HG02943 (cell line): ENCODE results near the gene CRYL1.

Experiments used
- ATAC-seq: cut with Tn5 transposase; IDR thresholded peaks from one replicate; pipeline ENCODE4 v1.9.1; 2021; ENCODE audit warnings: mild to moderate bottlenecking, low read depth, moderate library complexity; ENCODE audit not compliant: unreplicated experiment

Gene CRYL1

DNA sequence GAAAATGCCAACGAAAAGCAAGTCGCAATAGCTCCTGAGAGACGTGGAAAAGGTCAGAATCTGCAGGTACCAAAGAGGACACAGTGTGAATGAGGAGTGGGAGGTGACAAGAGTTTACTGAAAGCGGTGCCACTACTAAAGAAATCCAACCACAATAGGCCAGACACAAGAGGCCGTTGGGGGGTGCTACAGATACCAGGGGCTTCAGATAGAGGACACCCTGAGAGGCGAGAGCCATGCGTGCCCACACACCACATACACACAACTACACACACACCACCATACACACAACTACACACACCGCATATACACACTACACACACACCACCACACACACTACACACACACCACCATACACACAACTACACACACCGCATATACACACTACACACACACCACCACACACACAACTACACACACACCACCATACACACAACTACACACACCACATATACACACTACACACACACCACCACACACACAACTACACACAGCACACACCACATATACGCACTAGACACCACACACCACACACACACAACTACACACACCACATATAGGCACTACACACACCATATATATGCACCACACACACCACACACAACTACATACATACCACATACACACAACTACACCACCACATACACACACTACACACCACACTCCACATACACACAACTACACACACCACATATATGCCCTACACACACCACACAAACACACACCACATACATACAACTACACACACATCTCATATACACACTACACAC, 28.5 kb downstream of the CRYL1 start:
- no peak for ATAC-seq

DNA sequence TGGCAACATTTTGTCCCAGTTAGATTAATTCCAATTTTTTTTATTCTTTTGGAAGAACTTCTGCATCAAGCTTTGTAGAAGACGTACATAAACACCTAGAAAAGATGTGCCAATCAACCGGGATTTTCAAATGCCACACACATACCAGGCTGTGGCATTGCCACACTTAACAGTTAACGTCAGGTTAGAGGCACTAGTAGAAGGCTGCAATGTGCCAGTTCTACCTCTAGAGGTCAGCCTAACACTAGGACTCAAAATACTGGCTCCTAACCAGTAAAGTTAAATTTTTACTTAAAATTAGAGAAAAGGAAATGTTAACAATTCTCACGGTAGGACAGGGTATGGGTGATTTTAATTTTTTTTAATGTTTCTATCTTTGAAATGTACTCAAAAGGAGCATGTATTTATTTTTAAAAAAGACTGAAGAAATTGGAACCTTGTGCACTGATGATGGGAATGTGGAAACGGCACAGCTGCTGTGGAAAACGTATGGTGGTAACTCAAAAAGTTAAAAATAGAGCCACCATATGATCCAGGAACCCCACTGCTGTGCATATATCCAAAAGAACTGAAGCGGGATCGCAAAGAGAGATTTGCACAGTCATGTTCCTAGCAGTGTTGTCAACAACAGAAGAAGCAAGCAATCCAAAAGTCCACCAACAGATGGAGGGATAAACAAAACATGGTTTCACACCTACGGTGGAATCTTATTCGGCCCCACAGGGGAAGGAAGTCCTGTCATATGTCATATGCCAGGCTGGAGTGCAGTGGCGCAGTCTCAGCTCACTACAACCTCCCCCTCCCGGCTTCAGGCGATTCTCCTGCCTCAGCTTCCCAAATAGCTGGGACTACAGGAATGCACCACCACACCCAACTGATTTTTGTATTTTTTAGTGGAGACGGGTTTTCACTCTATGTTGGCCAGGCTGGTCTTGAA, 30.3 kb downstream of the CRYL1 start:
- no peak for ATAC-seq

DNA sequence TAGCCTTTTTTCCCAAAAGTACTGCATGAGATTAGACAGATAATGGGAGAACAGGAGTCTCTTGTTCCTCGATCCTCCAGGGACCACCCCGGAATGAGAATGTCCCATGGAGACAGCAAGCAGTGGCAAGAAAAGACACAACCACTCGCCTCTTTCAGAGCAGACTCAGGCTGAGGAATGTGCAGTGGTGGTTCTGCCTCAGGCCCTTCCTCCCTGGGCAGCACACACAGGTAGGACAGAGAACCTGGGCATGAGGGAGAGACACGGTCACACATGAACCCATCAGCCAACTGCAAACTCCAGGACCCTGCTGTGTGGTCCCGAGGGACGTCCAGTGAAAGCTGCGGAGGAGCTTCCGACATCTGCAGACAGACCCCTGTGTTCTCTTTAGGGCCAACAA, 31.0 kb downstream of the CRYL1 start:
- ATAC-seq, result no peak

- ATAC-seq, result no peak
These were observed 33.0 kb downstream of the CRYL1 start for GRCh38 chr13:20492641-20493040.

- no peak for ATAC-seq
These were observed 33.7 kb downstream of the CRYL1 start for GRCh38 chr13:20491926-20492435.

DNA sequence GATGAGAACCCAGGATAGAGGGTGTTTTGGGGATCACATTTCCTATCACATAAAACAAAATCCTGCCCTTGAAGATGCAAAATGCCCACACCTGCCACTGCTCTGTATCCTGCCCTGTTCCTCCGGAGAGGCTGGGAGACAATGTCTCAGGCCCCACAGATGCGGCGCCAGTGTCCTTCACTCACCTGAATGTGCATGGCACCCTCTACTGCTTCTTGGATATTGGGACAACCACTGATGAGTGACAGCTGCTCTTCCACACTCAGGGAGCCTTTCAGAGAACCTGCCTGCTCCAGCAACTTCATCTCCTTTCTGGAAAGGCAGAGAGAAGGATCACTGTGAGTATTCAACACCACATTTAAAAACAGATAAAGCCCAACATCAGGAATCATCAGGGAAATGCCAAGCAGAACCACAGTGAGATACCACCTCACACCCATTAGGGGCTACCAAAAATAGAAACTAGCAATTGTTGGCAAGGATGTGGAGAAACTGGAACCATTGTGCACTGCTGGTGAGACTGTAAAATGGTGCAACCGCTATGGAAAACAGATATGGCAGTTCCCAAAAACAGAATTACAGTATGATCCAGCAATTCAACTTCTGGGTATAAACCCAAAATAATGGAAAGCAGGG, 36.4 kb downstream of the CRYL1 start:
- ATAC-seq, result no peak

- ATAC-seq, result no peak
These were observed 37.7 kb downstream of the CRYL1 start for GRCh38 chr13:20487927-20488326.

DNA sequence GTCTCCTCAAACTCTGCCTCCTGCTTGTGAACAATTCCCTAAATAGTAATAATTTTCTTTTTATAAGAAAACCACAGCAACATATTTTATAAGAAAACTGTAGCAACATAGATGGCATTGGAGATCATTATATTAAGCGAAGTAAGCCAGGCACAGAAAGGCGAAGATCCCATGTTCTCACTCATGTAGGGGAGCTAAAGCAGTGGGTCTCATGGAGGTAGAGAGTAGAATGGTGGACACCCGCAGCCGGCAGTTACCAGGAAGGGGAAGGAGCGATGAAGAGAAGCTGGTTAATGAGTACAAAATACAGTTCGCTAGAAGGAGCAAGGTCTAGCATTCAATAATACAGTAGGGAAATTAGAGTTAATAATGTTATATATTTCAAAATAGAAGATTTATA, 42.9 kb downstream of the CRYL1 start:
- ATAC-seq, result no peak

- no peak for ATAC-seq
These were observed 43.3 kb downstream of the CRYL1 start for GRCh38 chr13:20482275-20482761.

DNA sequence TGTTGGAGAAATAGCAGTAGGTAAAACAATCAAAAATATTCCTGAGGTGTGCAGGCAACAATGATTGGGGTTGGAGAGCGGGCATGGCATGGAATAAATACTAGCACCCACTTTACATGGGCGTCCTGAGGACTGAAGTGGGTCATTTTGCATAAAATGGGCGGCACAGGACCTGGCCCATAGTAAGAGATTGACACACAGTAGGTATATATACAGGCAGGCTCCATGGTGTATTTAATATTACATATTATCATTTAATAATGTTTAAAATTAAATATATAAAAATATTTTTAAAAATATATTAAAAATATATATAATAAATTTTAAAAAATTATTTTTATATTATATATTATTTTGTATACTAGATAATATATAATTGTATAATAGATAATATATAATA, 48.3 kb downstream of the CRYL1 start:
- no peak for ATAC-seq

DNA sequence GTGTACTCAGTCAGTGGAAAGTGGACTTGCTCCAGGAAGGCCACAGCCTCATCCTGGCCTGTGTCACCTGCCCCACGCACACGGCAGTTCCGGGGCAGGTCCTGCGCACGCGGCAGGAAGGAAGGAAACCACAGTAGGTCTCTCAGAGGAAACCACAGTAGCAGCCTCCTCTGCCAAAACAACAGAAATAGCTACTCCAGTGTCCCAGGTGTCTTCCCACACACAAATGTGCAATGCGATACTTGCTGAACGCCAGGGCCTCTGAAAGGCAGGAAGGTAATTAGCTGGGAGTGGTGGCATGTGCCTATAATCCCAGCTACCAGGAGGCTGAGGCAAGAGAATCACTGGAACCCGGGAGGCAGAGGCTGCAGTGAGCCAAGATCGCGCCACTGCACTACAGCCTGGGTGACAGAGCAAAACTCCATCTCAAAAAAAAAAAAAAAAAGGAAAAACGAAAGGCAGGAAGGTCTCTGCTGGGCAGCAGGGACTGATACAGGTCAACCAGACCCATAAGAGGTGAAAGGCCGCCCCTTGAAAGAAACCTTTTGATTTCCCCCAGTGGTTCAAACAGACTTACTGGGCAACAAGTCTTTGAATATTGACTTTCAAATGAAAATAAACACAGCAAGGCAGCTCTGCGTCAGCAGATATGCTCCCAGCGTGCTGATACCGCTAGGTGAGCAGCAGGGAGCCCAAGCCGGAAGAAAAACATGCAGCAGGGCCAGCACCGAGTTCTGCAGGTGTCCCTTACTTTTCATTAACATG, 49.5 kb downstream of the CRYL1 start:
- ATAC-seq, result peak; percentile 95

- no peak for ATAC-seq
These were observed 51.1 kb downstream of the CRYL1 start for GRCh38 chr13:20474515-20474914.

- no peak for ATAC-seq
These were observed 51.8 kb downstream of the CRYL1 start for GRCh38 chr13:20473888-20474287.

- ATAC-seq, result no peak
These were observed 52.5 kb downstream of the CRYL1 start for GRCh38 chr13:20473139-20473538.

DNA sequence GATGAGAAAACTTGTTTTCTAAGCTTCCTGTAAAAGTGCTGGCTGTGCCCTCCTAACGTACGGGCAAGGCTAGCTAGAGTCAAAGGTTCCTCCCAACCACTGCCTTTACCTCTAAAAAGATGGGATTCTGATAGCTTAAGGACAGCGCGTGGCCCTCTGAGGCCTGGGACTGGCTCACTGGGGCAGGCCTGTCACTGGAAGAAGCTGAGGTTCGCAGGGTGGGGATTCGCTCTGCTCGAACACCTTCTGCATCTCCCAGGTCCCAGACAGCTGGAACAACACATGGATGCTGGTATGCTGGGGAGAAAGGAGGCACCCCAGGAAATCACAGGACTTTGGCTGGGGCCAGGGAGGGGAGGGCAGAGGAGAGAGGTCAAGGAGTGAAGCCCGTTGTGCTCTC, 53.1 kb downstream of the CRYL1 start:
- no peak for ATAC-seq

DNA sequence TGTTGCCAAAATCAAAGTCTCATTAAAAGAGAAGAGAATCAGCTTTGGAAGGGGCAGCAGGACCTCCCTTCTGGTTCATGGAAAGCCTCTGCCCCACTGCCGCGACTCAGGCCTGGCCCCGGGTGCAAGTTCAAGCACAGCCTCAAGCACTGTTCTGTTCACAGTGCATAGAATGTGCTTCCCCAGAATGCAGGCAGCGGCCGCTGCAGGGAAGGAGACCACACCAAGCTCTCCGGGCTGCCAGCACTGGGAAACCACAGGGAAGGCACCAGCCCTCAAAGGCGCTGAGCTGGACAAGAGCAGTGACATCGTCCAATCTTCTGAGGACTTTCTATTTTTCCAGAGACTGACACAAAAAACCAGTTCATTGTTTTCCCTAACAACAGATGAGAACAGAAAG, 55.5 kb downstream of the CRYL1 start:
- ATAC-seq, result no peak

GRCh38 chr13:20466371-20466770, 59.3 kb downstream of the CRYL1 start:
- no peak for ATAC-seq

GRCh38 chr13:20465218-20465879, 60.3 kb downstream of the CRYL1 start:
- no peak for ATAC-seq

DNA sequence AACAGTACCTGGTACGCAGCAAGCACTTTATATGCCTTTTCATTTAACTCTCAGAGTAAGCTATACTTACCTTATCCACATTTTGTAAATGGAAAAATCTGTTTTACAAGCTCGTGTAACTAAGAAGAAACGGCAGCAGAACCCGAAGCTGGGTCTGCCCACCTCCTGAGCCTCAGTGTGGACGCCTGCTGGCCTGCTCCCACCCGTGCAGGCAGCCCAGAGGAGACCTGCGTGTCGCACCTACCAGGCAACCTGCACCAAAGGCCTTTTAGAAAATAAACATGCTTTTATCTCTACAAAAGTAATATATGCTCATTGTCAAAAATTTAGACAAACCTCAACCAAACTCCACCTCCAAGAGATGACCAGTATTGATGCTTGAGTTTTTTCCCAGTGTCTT, 62.7 kb downstream of the CRYL1 start:
- no peak for ATAC-seq

- no peak for ATAC-seq
These were observed 63.1 kb downstream of the CRYL1 start for GRCh38 chr13:20462533-20462915.
